Inferior parietal cortex (tissue), 1 donor: Measurements from ENCODE around the gene FGF19.
A peak's percentile ranks its signal among the peaks of the same experiment; 100 is the strongest.
"Not testable (repeated sequence)": the region's sequence is repeated elsewhere in the genome, so short reads cannot be mapped to it uniquely, and the experiment has no call there.

Experiments used
- DNase-seq: peaks from one replicate; pipeline ENCODE4 v3.0.0-alpha.2; 2016; ENCODE audit errors: extremely low spot score

Gene FGF19

DNA sequence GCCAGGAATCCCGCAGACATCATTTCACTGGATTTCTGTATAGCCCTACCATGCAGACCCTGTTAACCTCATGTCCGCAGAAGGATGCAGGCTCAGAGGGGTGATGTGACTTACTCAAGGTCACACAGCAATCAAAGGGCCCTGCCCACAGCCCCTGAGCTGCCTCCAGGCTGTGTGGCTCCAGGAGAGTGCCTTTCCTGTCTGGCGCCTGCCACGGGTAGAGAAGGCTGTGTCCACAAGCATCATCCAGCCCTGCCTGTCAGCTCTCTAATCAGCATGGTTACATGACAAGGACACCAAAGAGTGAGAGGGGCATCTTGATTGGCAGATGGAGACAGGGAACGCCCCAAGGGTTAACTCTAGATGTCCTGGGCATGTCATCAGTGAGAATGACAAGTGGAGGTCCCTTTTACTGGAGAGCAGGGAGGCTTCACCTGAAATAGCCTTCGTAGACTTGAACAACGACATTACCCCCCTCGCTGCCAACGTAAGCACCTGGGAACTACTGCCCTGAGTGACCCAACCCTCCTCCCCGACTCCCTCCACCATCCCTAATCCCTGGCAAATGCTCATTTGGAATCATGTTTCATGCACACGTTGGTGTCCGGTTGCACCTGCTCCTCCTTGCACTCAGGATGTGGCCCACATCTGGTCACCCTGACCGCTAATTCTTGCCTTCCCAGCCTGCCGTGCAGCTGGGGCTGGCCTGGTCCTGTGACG lies 6.9 kb downstream of the FGF19 start:
- no peak for DNase-seq

DNA sequence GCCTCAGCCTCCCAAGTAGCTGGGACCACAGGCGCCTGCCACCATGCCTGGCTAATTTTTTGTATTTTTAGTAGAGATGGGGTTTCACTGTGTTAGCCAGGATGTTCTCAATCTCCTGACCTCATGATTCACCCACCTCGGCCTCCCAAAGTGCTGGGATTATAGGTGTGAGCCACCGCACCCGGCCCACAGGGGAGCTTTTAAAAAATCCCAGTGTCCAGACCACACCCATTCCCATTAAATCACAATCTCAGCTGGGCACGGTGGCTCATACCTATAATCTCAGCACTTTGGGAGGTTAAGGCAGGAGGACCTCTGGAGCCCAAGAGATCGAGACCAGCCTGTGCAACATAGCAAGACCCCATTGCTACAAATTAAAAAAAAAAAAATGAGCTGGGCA lies 7.8 kb downstream of the FGF19 start:
- not testable (repeated sequence) for DNase-seq

DNA sequence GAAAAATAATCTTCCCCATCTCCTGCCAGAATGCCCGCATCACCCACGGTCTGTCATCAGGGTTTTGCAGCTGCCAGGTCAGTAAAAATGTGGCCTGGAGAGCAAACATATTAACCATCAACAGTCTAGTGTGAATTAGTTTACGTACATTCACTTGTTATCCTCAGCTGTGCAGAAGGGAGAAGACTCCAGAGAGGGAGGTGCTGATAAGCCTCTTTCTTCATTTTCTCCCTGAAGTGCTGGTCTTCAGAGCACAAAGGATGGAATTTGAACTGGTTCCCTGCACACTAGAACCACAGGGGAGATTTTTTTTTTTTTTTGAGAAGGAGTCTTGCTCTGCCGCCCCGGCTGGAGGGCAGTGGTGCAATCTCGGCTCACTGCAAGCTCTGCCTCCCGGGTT lies 8.2 kb downstream of the FGF19 start:
- DNase-seq: no peak

DNA sequence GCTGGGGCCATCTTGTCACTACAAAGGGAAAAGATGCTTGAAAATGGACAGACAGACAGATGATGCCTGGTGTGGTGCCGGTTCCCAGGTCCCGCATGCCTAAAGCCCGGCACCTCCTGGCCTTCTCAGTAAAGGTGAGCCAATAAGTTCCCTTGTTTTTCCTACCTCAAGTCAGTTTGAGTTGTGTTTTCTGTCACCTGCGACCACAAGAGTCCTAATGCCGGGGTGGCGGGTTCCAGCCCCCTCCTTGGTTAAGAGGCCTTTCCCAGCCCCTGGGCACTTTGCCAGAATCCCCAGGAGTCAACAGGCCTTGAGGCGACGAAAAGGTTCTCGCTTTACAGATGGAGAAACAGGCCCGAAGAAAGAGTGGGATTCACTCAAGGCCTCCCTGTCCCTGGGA lies 9.0 kb downstream of the FGF19 start:
- no peak for DNase-seq

DNA sequence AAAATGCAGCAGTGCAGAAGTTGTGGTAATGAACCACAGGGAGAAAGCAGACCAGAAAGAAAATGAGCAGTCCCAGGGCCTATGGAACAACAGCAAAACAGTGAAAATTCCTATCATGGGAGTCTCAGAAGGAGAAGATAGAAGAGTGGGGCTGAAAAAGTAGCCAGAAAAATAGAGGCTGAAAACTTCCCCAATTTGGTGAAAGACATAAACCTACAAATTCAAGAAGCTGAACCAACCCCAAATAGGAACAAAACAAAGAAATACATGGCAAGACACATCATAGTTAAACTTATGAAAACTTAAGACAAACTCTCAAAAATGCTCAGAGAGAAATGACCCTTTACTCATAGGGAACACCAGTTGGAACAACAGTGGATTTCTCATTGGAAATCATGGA lies 11.4 kb downstream of the FGF19 start:
- DNase-seq: no peak

DNA sequence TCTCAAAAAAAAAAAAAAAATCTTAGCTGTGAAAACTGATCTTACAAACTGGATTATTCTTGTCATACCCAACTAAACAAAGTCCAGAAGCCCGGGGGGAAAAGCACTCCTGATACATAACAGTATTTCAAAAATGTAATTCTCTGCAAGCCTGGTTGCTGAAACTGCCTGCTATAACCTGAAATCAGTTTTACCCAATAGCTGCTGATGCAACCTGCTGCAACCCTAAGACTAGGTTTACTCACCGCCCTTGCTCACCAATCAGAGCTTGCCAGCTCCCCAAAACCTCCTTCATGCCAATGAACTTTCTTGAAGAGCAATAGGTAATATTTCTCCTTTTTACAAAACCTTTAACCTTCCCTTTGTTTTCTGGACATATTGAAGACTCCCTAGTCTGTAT lies 12.4 kb downstream of the FGF19 start:
- DNase-seq: no peak

DNA sequence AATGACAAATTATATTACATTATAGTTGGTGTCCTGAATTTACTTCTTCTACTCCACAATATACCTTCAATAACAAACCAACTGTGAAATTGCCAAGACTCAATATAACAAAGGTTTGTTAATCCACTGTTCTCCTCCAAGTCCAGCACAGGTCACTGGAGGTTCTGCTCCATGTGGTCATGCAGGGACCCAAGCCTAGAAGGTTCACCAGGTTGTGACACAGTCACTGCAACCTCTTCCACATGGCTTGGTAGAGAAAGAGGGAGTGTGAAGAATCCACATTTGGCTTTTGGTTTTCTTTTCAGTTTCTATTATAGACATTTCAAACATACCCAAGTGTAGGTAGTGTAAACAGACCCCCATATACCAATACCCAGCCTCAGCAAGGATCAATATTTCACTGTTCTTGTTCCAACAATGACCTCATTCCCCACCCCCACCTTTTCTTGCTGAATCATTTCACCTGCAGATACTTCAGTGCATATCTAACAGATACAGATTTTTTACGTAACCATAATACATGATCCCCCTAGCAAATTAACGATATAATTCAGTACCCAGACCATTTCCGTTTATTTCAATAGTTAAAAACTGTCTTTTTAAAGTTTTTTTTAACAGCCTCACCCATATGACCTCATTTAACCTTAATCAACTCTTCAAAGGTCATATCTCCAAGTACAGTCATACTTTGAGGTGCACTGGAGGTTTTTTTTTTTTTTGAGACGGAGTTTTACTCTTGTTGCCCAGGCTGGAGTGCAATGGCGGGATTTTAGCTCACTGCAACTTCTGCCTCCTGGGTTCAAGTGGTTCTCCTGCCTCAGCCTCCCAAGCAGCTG lies 14.1 kb downstream of the FGF19 start:
- DNase-seq: no peak

DNA sequence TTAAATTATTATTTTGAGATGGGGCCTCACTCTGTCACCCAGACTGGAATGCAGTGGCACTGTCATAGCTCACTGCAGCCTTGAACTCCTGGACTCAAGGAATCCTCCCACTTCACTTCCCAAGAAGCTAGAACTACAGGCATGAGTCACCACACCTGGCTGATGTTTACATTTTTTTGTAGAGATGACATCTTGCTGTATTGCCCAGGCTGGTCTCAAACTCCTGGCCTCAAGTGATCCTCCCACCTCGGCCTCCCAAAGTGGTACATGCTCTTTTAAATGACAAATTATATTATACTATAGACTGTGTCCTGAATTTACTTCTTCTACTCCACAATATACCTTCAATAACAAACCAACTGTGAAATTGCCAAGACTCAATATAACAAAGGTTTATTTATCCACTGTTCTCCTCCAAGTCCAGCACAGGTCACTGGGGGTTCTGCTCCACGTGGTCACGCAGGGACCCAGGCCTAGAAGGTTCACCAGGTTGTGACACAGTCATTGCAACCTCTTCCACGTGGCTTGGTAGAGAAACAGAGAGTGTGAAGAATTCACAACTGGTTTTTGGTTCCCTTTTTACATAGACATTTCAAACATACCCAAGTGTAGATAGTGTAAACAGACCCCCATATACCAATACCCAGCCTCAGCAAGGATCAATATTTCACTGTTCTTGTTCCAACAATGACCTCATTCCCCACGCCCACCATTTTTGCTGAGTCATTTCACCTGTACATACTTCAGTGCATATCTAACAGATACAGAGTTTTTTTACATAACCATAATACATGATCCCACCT lies 15.7 kb downstream of the FGF19 start:
- not testable (repeated sequence) for DNase-seq

DNA sequence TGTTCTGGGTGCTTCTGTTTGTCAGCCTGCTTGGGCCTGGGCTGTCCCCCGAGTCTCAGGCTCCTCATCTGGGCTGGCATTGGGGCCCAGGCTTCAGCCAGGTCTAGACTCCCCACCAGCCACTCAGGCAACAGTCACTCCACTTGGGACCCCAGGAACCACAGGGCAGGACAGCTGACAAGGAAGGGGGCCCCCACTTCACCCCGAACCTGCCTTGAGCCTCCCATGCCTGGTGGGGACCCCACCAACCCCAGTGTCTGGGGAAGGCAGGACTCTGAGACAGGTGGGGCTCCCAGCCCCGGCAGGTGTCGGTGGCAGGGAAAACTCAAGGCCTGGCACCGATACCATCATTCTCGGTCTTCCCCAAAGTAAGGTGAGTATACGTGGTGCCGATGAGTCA lies 17.0 kb downstream of the FGF19 start:
- no peak for DNase-seq

DNA sequence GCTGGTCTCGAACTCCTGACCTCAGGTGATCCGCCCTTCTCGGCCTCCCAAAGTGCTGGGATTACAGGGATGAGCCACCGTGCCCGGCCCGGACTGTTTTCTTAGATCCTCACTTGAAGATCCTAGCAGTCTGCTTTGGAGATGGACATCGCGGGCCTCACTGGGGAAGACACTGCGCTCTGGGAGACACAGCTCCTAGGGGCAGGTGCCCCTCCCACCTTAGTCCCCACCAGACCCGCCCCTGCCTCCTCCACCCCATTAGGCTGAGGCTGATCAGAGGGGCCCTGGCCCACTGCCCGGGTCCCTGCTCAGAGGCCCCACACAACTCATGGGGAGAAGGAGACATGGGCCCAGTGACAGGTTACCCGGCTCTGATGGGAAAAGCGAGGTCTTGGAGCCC lies 17.4 kb downstream of the FGF19 start:
- no peak for DNase-seq

DNA sequence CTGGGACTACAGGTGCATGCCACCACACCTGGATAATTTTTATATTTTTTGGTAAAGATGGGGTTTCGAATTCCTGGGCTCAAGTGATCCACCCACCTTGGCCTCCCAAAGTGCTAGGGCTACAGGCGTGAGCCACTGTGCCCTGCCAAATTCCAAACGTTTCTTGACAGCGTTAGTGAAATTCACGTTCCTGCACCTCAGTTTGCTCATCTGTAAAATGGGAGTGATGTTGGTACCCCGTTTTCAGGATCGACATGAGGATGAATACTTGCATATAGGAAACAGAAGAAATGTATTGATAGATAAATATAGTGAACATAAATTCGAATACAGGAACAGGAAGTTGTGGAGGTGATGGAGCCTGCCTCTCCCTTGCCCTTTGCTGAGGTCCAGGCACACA lies 18.5 kb downstream of the FGF19 start:
- DNase-seq: no peak

DNA sequence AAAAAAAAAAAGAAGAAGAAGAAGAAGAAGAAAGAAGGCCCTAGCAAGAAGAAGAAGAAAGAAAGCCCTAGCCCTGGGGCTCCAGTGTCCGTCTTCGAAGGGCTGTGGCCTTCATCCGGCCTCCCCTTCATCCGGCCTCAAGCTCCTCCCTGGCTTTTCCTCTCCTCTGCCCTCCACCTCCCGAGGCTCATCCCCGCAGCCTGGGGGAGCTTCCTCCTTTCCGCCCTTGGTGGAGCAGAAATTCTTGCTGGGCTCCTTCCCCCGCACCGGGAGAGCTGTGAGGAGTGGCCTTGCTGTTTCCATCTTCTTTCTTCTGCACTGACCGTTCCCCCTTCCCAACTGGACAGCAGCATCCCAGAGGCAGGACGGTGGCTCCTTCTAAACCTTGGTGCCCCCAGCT lies 19.2 kb downstream of the FGF19 start:
- no peak for DNase-seq

DNA sequence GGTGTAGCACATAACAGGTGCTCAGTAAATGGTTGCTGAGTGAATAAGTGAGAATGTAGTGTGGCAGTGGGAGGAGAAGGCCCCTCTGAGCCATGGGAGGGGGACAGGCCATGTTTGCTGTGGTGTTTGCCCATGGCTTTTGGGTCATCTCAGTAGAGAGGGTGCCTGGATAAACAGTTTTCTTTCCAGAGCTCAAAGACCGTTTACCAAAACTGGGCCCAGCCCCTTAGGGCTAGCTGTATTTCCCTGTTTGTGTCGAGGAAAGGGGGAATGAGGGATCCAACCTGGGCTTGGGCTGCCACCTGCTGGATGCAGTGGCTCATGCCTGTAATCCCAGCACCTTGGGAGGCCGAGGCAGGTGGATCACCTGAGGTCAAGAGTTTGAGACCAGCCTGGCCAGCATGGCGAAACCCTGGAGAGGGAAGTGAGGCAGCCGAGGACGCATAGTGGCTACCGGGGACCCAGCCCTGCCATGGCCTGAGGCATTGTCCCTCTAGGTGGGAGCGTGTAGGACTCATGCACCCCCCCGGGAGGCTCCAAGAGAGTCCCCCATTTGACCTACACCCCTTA lies 20.0 kb downstream of the FGF19 start:
- no peak for DNase-seq

DNA sequence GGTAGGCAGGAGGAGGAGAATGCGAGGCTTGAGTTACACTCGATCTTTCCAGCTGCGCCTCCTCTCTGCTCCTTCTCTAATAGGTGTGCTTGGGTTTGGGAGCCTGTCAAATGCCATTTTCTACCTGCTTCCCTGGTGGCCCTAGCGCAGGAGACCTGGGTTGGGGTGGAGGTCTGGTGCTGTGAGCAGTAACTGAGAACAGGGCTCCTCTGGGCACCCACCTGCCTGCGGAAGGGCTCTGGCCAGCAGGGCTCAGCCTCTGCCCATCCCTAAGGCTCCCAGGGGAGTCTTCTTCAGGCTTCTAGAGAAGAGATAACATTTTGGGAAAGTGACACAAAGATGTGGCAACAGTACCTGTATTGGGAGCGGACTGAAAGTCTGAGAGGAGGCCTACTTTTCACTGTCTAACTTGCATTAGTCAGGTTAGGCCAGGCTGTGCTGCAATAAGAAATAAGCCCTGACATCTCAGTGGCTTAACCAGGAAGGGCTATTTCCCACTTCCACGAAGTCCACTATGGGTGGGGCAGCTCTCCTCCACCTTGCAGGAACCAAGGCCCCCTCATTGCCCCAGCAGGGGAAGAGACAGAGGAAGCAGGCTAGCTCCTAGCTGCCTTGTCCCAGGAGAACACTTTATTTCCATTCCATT lies 21.0 kb downstream of the FGF19 start:
- DNase-seq: no peak

DNA sequence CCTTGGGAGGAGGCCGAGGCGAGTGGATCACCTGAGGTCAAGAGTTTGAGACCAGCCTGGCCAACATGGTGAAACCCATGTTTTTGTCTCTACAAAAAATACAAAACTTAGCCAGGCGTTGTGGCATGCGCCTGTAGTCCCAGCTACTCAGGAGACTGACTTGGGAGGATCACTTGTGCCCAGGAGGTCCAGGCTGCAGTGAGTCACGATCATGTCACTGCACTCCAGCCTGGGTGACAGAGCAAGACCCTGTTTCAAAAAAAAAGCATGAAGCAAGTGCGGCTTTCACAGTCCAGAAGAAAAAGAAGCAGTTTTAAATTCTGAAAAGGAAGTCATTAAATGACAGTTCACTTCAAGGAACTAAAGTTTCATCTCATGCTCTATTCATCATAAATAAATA lies 21.6 kb downstream of the FGF19 start:
- DNase-seq: no peak

DNA sequence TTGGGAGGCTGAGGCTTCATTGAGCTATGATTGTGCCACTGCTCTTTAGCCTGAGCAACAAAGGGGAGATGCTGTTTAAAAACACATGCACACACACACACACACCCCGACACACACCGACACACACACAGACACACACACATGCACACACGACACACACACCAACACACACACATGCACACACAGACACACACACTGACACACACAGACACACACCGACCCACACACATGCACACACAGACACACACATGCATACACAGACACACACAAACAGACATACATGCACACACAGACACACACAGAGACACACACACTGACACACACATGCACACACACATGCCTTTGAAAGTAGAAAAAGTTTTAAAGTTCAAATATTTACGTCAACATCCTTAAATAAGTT lies 23.1 kb downstream of the FGF19 start:
- no peak for DNase-seq

DNA sequence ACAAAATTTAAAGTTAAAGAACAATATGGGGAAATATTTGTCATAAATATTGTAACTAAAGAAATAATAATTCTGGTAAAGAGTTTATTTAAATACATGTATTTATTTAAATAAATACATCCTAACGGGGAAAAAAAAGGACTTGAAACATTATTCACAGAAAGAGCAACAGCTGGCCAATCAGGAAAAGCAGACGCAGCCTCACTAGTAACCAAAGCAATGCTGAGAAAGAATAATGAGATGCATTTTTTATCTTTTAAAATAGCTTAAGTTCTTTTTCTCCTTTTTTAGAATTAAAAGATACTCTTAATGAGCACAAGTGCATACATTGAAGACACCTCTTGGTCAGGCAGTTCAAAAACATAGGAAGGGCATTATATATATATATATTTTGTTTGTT lies 26.1 kb downstream of the FGF19 start:
- no peak for DNase-seq

DNA sequence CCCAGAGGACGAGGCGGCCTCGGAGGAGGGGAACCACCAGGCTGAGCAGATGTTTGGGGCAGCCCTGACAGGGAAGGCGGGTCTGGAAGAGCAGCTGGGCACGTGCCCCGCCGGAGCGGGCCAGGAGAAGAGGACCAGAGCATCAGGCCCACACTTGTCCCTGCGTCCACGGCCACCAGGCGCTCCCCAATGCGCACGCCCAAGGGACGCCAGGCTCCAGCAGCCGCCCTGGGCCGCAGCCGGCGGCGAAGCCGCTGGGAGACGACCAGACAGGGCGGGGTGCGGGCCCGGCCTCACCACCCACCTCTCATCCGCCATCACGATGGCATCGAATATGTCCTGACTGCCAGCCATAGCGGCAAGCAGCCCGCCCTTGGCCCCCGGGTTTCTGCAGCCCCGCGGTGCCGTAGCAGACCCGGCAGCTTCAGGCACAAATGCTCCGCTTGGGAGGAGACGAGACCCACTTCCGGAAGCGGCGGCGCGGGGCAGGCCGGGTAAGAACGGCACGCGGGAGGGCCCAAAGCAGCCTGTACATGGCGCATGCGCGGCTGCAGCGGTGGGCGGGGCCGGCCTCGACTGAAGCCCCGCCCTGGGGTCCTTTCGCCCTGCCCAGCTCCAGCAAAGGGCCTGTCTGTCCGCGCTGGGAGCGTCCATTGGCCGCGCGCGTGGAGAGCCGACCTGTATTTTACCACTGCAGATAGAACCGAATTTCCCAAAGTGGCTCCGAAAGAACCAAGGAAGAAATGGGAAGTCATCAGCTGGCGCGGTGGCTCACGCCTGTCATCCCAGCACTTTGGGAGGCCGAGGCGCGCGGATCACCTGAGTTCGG lies 28.7 kb downstream of the FGF19 start, which contains the start of gene LTO1:
LTO1 (minus strand) TSS at position 468 of the 829 bp plus-strand sequence; CDS start at position 354, 114 bp downstream.
- DNase-seq: peak; percentile 94

DNA sequence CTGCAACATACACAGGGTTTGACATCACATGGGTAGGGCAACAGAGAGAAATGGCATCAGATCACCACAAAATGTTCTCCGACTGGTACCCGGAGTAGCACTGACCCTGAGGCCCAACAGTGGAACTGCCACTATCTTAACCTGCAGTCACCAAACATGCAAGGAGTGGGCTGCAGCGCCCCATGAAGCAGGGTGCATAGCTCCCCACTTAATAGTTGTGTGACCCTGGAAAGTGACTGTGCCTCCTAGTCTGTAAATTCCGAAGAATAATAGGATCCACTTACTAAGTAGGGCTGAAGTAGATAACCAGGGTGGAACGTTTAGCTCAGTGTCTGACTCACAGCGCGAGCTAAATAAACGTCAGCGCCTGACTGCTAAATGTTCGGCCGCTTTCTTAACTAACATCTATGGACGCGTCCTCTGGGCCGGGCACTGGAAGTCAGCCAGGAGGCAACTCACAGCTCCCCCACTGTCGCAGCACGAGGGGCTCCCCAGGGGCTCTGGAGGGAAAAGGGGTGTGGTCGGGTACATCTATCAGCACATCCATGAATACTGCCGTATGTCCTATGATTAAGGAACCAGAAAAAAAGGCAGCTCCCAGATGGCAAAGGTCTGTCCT lies 29.4 kb downstream of the FGF19 start:
- DNase-seq: no peak
